ENCODE results near the gene PDPK1.

DNA sequence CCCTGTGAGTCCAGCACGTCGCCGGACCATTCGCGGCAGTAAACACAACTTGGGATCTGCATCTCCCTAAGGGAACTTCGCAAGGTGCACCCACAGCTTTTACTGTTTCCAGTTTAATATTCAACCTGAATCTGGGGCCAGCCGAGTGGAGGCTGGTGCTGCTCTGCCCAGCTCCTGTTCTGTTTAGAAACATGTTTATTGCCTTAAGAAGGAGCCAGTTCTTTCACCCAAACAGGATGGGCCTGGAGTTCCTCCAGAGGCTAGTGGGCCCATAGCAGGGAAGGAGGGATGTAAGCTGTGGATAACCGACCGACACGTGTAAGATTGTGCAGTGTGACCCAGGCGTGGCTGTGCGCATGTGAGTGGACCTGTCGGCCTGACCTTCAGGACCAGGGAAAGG, 45.5 kb upstream of the PDPK1 start:
- TF ChIP-seq, protein P1, sequence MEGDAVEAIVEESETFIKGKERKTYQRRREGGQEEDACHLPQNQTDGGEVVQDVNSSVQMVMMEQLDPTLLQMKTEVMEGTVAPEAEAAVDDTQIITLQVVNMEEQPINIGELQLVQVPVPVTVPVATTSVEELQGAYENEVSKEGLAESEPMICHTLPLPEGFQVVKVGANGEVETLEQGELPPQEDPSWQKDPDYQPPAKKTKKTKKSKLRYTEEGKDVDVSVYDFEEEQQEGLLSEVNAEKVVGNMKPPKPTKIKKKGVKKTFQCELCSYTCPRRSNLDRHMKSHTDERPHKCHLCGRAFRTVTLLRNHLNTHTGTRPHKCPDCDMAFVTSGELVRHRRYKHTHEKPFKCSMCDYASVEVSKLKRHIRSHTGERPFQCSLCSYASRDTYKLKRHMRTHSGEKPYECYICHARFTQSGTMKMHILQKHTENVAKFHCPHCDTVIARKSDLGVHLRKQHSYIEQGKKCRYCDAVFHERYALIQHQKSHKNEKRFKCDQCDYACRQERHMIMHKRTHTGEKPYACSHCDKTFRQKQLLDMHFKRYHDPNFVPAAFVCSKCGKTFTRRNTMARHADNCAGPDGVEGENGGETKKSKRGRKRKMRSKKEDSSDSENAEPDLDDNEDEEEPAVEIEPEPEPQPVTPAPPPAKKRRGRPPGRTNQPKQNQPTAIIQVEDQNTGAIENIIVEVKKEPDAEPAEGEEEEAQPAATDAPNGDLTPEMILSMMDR (IDR thresholded peaks at IDR 0.05), result no peak
- TF ChIP-seq POLR2AphosphoS5 (IDR thresholded peaks at IDR 0.05), result no peak

Data from esophagus muscularis mucosa (tissue), 3 donors.